Stimulated activated effector memory CD8-positive, alpha-beta T cell treated with anti-CD3 and anti-CD28 coated beads, Interleukin-12 subunit alpha, Interleukin-12 subunit beta, amount 100 ng/mL, for 72 hours (primary cell): ENCODE measurements around the gene SCAMP2.
A peak's percentile ranks its signal among the peaks of the same experiment; 100 is the strongest.
"Not testable (repeated sequence)": the region's sequence is repeated elsewhere in the genome, so short reads cannot be mapped to it uniquely, and the experiment has no call there.

ENCODE experiments used
- ATAC-seq: fragments of 150-1000 bp; cut with Tn5 transposase; 2 replicates; pipeline ENCODE4 v1.10.0; 2021
- DNase-seq, 2 donors: peaks; one replicate each; pipeline ENCODE4 v3.0.0; 2021 to 2022; ENCODE audit warnings: low spot score in 2 of 2
- H3K27ac Mint-ChIP-seq: one replicate; pipeline ENCODE4 v1.8.0; 2022; ENCODE audit warnings: mild to moderate bottlenecking, mixed read lengths
- H3K36me3 Mint-ChIP-seq: one replicate; pipeline ENCODE4 v1.8.0; 2022; ENCODE audit warnings: mild to moderate bottlenecking, mixed read lengths
- H3K4me1 Mint-ChIP-seq: one replicate; pipeline ENCODE4 v1.8.0; 2022; ENCODE audit warnings: mixed read lengths
- H3K4me3 Mint-ChIP-seq: one replicate; pipeline ENCODE4 v1.8.0; 2022; ENCODE audit warnings: mild to moderate bottlenecking, mixed read lengths
- H3K9me3 Mint-ChIP-seq: one replicate; pipeline ENCODE4 v1.8.0; 2022; ENCODE audit warnings: mixed read lengths

Gene SCAMP2

GRCh38 chr15:74873036-74873755 is at the start of gene SCAMP2:
TSS of gene SCAMP2 (minus strand) at chr15:74873365. CDS start at chr15:74873255, 110 bp downstream.
- Mint-ChIP-seq H3K9me3 (no peaks in the 10 kb centered on the region), H3K4me3 (peak within 1 kb of the TSS; percentile 100), H3K36me3 (peaks cover 44% of the 10 kb centered on the region), H3K27ac (peak within 1 kb of the TSS; percentile 98), H3K4me1 (peaks cover 59% of the 10 kb centered on the region)
- peak; percentile 87 for ATAC-seq
- DNase-seq: peak; percentile 86 to 97

- DNase-seq: no peak
- H3K4me1 Mint-ChIP-seq: no peaks in the 10 kb centered on the region
- peaks cover 99% of the 10 kb centered on the region for H3K36me3 Mint-ChIP-seq
- H3K9me3 Mint-ChIP-seq: no peaks in the 10 kb centered on the region
- ATAC-seq: no peak
- H3K4me3 Mint-ChIP-seq: no peak overlapping the region
- H3K27ac Mint-ChIP-seq: peak overlapping the region; percentile 66
Observed at GRCh38 chr15:74920456-74920855, 47.3 kb upstream of the SCAMP2 start.

- Mint-ChIP-seq H3K4me1 (no peaks in the 10 kb centered on the region), H3K27ac (no peak overlapping the region), H3K4me3 (no peak overlapping the region), H3K36me3 (peaks cover 99% of the 10 kb centered on the region), H3K9me3 (no peaks in the 10 kb centered on the region)
- DNase-seq (no peak), ATAC-seq (no peak)
Observed at GRCh38 chr15:74917676-74918075, 44.5 kb upstream of the SCAMP2 start.

- H3K4me1 Mint-ChIP-seq, ATAC-seq, DNase-seq, H3K4me3 Mint-ChIP-seq, H3K27ac Mint-ChIP-seq, H3K9me3 Mint-ChIP-seq: not testable (repeated sequence)
- H3K36me3 Mint-ChIP-seq: peaks cover 74% of the 10 kb centered on the region
Observed at GRCh38 chr15:74913799-74914198, 40.6 kb upstream of the SCAMP2 start.

- Mint-ChIP-seq H3K4me3 (no peak overlapping the region), H3K36me3 (peaks cover 66% of the 10 kb centered on the region), H3K4me1 (no peaks in the 10 kb centered on the region), H3K27ac (no peak overlapping the region), H3K9me3 (no peaks in the 10 kb centered on the region)
- DNase-seq (no peak), ATAC-seq (no peak)
Observed at GRCh38 chr15:74913041-74913440, 39.9 kb upstream of the SCAMP2 start.

- peaks cover 41% of the 10 kb centered on the region for H3K36me3 Mint-ChIP-seq
- ATAC-seq (no peak), DNase-seq (no peak)
- no peaks in the 10 kb centered on the region for H3K9me3 Mint-ChIP-seq
- H3K4me3 Mint-ChIP-seq: no peak overlapping the region
- no peak overlapping the region for H3K27ac Mint-ChIP-seq
- H3K4me1 Mint-ChIP-seq: peaks cover 29% of the 10 kb centered on the region
Observed at GRCh38 chr15:74908635-74909034, 35.5 kb upstream of the SCAMP2 start.

GRCh38 chr15:74907163-74907870 is 34.2 kb upstream of the SCAMP2 start:
- Mint-ChIP-seq H3K36me3 (peaks cover 44% of the 10 kb centered on the region), H3K4me3 (peak overlapping the region; percentile 98), H3K9me3 (no peaks in the 10 kb centered on the region), H3K27ac (peak overlapping the region; percentile 99), H3K4me1 (peaks cover 34% of the 10 kb centered on the region)
- no peak for DNase-seq
- ATAC-seq: peak; percentile 29

GRCh38 chr15:74906450-74907162 is 33.4 kb upstream of the SCAMP2 start, which contains the start of gene FAM219B:
TSS of gene FAM219B (minus strand) at chr15:74906851. CDS start at chr15:74906800, 51 bp downstream.
- Mint-ChIP-seq H3K9me3 (no peaks in the 10 kb centered on the region), H3K36me3 (peaks cover 44% of the 10 kb centered on the region), H3K27ac (peak within 1 kb of the TSS; percentile 99), H3K4me1 (peaks cover 41% of the 10 kb centered on the region), H3K4me3 (peak within 1 kb of the TSS; percentile 98)
- DNase-seq (peak; percentile 80 to 95), ATAC-seq (peak; percentile 91)

- Mint-ChIP-seq H3K27ac (peak overlapping the region; percentile 99), H3K9me3 (no peaks in the 10 kb centered on the region), H3K4me3 (peak overlapping the region; percentile 98), H3K4me1 (peaks cover 41% of the 10 kb centered on the region), H3K36me3 (peaks cover 45% of the 10 kb centered on the region)
- peak in 1 of 2 donors; percentile 73 for DNase-seq
- ATAC-seq: peak; percentile 53
Observed at GRCh38 chr15:74906067-74906449, 32.9 kb upstream of the SCAMP2 start.

GRCh38 chr15:74904190-74904805 is 31.1 kb upstream of the SCAMP2 start:
- ATAC-seq: no peak
- no peak for DNase-seq
- Mint-ChIP-seq H3K27ac (peak overlapping the region; percentile 99), H3K36me3 (peaks cover 63% of the 10 kb centered on the region), H3K4me3 (peak overlapping the region; percentile 98), H3K4me1 (peaks cover 48% of the 10 kb centered on the region), H3K9me3 (no peaks in the 10 kb centered on the region)

GRCh38 chr15:74903676-74904075 is 30.5 kb upstream of the SCAMP2 start:
- ATAC-seq (no peak), DNase-seq (no peak)
- peaks cover 48% of the 10 kb centered on the region for H3K4me1 Mint-ChIP-seq
- no peak overlapping the region for H3K4me3 Mint-ChIP-seq
- peak overlapping the region; percentile 99 for H3K27ac Mint-ChIP-seq
- H3K36me3 Mint-ChIP-seq: peaks cover 69% of the 10 kb centered on the region
- H3K9me3 Mint-ChIP-seq: no peaks in the 10 kb centered on the region

GRCh38 chr15:74902295-74903075 is 29.3 kb upstream of the SCAMP2 start:
- DNase-seq: no peak
- no peak for ATAC-seq
- Mint-ChIP-seq H3K9me3 (no peaks in the 10 kb centered on the region), H3K4me3 (no peak overlapping the region), H3K27ac (peak overlapping the region; percentile 74), H3K36me3 (peaks cover 81% of the 10 kb centered on the region), H3K4me1 (peaks cover 45% of the 10 kb centered on the region)

GRCh38 chr15:74901612-74902063 is 28.5 kb upstream of the SCAMP2 start:
- H3K36me3 Mint-ChIP-seq: peaks cover 86% of the 10 kb centered on the region
- ATAC-seq (peak; percentile 59), DNase-seq (peak; percentile 56 to 81)
- peak overlapping the region; percentile 74 for H3K27ac Mint-ChIP-seq
- no peak overlapping the region for H3K4me3 Mint-ChIP-seq
- peaks cover 36% of the 10 kb centered on the region for H3K4me1 Mint-ChIP-seq
- H3K9me3 Mint-ChIP-seq: no peaks in the 10 kb centered on the region

- Mint-ChIP-seq H3K4me1 (peaks cover 31% of the 10 kb centered on the region), H3K9me3 (no peaks in the 10 kb centered on the region), H3K36me3 (peaks cover 90% of the 10 kb centered on the region), H3K4me3 (no peak overlapping the region), H3K27ac (no peak overlapping the region)
- ATAC-seq (no peak), DNase-seq (no peak)
Observed at GRCh38 chr15:74897300-74897701, 24.1 kb upstream of the SCAMP2 start.
